HepG2 (cell line): Measurements from ENCODE around the gene CCDC61.

Experiments used
- NBN ChIP-seq: fragments of 450-650 bp; conservative IDR thresholded peaks from 2 replicates; pipeline ENCODE4 v1.6.1; 2017
- POLR2A ChIP-seq, 2 experiments: IDR thresholded peaks; 2 replicates each; pipeline ENCODE4 v1.6.1; 2011; ENCODE audit warnings: low read depth in 2 of 2, low read length in 2 of 2, mild to moderate bottlenecking in 1 of 2, moderate library complexity in 1 of 2; ENCODE audit not compliant: insufficient read depth in 1 of 2
- RARA ChIP-seq: IDR thresholded peaks from 2 replicates; pipeline ENCODE4 v1.6.1; 2016; ENCODE audit warnings: missing genetic modification reagents, missing compliant biosample characterization
- SALL2 ChIP-seq: sonication (generic); formaldehyde crosslinking; IDR thresholded peaks from 2 replicates; pipeline ENCODE4 v1.8.1; 2023; ENCODE audit warnings: mild to moderate bottlenecking, missing genetic modification reagents, inconsistent platforms
- SIN3A ChIP-seq: IDR thresholded peaks from 2 replicates; pipeline ENCODE4 v1.6.1; 2011; ENCODE audit warnings: low read depth, mild to moderate bottlenecking, control low read depth, low read length, borderline replicate concordance
- TGIF2 ChIP-seq: IDR thresholded peaks from 2 replicates; pipeline ENCODE4 v1.6.1; 2016; ENCODE audit warnings: control low read depth, missing compliant biosample characterization
- ZNF383 ChIP-seq: sonication (generic); formaldehyde crosslinking; IDR thresholded peaks from 2 replicates; pipeline ENCODE4 v1.4.0; 2020; ENCODE audit warnings: missing genetic modification reagents, mild to moderate bottlenecking, borderline replicate concordance
- TF ChIP-seq, protein P1 (sequence below): sonication (generic); formaldehyde crosslinking; IDR thresholded peaks from 2 replicates; pipeline ENCODE4 v1.5.0; 2020; ENCODE audit warnings: mild to moderate bottlenecking, missing genetic modification reagents, moderate library complexity
- TF ChIP-seq, protein P2 (sequence below): sonication (generic); formaldehyde crosslinking; IDR thresholded peaks from 2 replicates; pipeline ENCODE4 v1.4.0; 2020; ENCODE audit warnings: missing genetic modification reagents, borderline replicate concordance
- TF ChIP-seq, protein P3 (sequence below): sonication (generic); formaldehyde crosslinking; IDR thresholded peaks from 2 replicates; pipeline ENCODE4 v1.4.0; 2020; ENCODE audit warnings: mild to moderate bottlenecking, missing genetic modification reagents
- TF ChIP-seq, protein P4 (sequence below): IDR thresholded peaks from 2 replicates; pipeline ENCODE4 v1.6.1; 2016
- TF ChIP-seq, protein P5 (sequence below), 2 experiments: sonication (generic) in 1 of 2; formaldehyde crosslinking in 1 of 2; IDR thresholded peaks; 2 replicates each; pipeline versions ENCODE4 v1.5.1 to v1.6.1; 2011 to 2020; ENCODE audit warnings: borderline replicate concordance in 1 of 2, low read depth in 1 of 2, low read length in 1 of 2, mild to moderate bottlenecking in 1 of 2, missing genetic modification reagents in 1 of 2, moderate library complexity in 1 of 2
- TF ChIP-seq, protein P6 (sequence below), 2 experiments: sonication (generic) in 1 of 2; formaldehyde crosslinking in 1 of 2; IDR thresholded peaks; 2 replicates each; pipeline versions ENCODE4 v1.4.0 to v1.6.1; 2018 to 2020; ENCODE audit warnings: missing genetic modification reagents in 2 of 2, borderline replicate concordance in 1 of 2, low read depth in 1 of 2, mild to moderate bottlenecking in 1 of 2, missing biosample characterization in 1 of 2

DNA sequence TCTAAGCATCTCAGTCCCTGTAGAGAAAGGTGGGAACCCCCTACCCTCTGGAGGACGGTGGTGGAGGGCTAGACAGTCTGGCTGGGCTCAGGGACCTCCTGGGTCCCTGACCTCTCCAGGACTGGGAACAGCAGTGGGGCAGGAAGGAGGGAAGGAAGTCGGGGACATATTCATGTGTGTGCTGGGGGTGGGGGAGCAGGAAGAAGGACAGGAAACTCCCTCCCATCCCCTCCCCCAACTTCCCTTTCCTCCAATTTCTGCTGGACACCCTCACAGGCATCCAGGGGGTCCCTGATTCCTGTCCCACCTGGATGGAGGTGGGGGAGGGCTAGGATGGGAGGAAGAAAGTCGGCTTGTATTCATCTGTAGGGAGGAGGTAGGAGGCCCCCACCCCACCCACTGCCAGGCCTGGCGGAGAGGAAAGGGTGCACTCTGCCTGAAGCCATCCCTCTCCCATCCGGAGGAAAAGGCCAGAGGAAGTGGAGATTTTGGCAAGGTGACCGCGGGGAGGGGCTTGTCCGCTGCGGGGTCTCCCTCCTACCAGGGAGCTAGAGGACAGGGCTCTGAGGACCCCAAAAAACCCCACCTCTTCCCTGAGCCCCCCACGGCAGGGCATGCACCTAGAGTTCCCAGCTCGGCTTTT is 23.9 kb upstream of the CCDC61 start:
- TF ChIP-seq, protein P1, sequence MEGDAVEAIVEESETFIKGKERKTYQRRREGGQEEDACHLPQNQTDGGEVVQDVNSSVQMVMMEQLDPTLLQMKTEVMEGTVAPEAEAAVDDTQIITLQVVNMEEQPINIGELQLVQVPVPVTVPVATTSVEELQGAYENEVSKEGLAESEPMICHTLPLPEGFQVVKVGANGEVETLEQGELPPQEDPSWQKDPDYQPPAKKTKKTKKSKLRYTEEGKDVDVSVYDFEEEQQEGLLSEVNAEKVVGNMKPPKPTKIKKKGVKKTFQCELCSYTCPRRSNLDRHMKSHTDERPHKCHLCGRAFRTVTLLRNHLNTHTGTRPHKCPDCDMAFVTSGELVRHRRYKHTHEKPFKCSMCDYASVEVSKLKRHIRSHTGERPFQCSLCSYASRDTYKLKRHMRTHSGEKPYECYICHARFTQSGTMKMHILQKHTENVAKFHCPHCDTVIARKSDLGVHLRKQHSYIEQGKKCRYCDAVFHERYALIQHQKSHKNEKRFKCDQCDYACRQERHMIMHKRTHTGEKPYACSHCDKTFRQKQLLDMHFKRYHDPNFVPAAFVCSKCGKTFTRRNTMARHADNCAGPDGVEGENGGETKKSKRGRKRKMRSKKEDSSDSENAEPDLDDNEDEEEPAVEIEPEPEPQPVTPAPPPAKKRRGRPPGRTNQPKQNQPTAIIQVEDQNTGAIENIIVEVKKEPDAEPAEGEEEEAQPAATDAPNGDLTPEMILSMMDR (CRISPR knock-in tag): no peak
- TF ChIP-seq, protein P2, sequence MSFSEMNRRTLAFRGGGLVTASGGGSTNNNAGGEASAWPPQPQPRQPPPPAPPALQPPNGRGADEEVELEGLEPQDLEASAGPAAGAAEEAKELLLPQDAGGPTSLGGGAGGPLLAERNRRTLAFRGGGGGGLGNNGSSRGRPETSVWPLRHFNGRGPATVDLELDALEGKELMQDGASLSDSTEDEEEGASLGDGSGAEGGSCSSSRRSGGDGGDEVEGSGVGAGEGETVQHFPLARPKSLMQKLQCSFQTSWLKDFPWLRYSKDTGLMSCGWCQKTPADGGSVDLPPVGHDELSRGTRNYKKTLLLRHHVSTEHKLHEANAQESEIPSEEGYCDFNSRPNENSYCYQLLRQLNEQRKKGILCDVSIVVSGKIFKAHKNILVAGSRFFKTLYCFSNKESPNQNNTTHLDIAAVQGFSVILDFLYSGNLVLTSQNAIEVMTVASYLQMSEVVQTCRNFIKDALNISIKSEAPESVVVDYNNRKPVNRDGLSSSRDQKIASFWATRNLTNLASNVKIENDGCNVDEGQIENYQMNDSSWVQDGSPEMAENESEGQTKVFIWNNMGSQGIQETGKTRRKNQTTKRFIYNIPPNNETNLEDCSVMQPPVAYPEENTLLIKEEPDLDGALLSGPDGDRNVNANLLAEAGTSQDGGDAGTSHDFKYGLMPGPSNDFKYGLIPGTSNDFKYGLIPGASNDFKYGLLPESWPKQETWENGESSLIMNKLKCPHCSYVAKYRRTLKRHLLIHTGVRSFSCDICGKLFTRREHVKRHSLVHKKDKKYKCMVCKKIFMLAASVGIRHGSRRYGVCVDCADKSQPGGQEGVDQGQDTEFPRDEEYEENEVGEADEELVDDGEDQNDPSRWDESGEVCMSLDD (CRISPR knock-in tag): no peak
- TF ChIP-seq, protein P3, sequence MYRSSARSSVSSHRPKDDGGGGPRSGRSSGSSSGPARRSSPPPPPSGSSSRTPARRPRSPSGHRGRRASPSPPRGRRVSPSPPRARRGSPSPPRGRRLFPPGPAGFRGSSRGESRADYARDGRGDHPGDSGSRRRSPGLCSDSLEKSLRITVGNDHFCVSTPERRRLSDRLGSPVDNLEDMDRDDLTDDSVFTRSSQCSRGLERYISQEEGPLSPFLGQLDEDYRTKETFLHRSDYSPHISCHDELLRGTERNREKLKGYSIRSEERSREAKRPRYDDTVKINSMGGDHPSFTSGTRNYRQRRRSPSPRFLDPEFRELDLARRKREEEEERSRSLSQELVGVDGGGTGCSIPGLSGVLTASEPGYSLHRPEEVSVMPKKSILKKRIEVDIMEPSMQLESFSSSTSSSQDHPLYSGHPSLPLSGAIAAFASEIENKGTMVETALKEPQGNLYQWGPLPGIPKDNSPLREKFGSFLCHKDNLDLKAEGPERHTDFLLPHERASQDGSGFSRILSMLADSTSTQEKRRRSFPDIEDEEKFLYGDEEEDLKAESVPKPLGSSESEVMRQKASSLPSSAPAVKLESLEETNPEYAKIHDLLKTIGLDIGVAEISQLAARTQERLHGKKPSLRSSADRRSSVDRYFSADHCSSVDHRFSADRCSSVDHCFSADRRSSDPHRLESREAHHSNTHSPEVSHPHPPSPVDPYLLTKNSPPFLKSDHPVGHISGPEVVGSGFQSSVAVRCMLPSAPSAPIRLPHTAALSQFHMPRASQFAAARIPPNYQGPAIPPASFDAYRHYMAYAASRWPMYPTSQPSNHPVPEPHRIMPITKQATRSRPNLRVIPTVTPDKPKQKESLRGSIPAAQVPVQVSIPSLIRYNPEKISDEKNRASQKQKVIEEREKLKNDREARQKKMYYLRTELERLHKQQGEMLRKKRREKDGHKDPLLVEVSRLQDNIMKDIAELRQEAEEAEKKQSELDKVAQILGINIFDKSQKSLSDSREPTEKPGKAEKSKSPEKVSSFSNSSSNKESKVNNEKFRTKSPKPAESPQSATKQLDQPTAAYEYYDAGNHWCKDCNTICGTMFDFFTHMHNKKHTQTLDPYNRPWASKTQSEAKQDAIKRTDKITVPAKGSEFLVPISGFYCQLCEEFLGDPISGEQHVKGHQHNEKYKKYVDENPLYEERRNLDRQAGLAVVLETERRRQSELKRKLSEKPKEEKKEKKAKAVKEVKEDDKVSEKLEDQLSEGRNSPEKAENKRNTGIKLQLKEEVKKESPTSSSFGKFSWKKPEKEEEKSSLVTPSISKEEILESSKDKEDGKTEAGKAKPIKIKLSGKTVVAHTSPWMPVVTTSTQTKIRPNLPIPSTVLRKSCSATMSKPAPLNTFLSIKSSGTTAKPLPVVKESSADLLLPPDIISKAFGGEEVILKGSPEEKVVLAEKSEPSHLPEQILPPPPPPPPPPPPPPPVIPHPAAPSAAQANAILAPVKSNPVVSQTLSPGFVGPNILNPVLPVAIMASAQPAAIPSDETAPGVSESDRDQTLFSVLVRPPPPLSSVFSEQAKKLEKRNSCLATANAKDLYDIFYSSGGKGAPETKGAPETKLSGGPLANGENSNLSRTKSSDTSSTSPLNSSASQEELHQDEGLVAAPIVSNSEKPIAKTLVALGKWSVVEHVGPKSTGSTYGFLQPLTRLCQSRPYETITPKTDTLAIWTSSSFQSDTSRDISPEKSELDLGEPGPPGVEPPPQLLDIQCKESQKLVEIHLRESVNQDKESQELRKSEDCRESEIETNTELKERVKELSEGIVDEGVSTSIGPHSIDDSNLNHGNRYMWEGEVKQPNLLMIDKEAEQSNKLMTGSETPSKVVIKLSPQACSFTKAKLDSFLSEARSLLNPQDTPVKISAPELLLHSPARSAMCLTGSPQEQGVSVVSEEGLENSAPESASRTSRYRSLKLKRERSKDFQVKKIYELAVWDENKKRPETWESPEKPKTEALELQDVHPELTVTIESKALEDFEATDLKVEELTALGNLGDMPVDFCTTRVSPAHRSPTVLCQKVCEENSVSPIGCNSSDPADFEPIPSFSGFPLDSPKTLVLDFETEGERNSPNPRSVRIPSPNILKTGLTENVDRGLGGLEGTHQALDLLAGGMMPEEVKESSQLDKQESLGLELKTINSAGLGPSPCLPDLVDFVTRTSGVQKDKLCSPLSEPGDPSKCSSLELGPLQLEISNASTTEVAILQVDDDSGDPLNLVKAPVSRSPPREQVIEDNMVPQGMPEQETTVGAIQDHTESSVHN (CRISPR knock-in tag): no peak
- TF ChIP-seq ZNF383 (CRISPR knock-in tag) (no peak), NBN (no peak), SALL2 (CRISPR knock-in tag) (no peak), POLR2A (IDR thresholded peaks at IDR 0.05; ENCODE audit: insufficient read depth in 1 of 2, low read depth in 2 of 2, low read length in 2 of 2) (no peak), RARA (no peak), SIN3A (no peak), TGIF2 (CRISPR knock-in tag) (no peak)
- TF ChIP-seq, protein P4, sequence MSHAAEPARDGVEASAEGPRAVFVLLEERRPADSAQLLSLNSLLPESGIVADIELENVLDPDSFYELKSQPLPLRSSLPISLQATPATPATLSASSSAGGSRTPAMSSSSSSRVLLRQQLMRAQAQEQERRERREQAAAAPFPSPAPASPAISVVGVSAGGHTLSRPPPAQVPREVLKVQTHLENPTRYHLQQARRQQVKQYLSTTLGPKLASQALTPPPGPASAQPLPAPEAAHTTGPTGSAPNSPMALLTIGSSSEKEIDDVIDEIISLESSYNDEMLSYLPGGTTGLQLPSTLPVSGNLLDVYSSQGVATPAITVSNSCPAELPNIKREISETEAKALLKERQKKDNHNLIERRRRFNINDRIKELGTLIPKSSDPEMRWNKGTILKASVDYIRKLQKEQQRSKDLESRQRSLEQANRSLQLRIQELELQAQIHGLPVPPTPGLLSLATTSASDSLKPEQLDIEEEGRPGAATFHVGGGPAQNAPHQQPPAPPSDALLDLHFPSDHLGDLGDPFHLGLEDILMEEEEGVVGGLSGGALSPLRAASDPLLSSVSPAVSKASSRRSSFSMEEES (CRISPR knock-in tag): no peak
- TF ChIP-seq, protein P5, sequence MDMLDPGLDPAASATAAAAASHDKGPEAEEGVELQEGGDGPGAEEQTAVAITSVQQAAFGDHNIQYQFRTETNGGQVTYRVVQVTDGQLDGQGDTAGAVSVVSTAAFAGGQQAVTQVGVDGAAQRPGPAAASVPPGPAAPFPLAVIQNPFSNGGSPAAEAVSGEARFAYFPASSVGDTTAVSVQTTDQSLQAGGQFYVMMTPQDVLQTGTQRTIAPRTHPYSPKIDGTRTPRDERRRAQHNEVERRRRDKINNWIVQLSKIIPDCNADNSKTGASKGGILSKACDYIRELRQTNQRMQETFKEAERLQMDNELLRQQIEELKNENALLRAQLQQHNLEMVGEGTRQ (IDR thresholded peaks at IDR 0.05; ENCODE audit: low read depth, low read length): no peak
- TF ChIP-seq, protein P5 (CRISPR knock-in tag; IDR thresholded peaks at IDR 0.05; ENCODE audit: borderline replicate concordance): no peak
- TF ChIP-seq, protein P6, sequence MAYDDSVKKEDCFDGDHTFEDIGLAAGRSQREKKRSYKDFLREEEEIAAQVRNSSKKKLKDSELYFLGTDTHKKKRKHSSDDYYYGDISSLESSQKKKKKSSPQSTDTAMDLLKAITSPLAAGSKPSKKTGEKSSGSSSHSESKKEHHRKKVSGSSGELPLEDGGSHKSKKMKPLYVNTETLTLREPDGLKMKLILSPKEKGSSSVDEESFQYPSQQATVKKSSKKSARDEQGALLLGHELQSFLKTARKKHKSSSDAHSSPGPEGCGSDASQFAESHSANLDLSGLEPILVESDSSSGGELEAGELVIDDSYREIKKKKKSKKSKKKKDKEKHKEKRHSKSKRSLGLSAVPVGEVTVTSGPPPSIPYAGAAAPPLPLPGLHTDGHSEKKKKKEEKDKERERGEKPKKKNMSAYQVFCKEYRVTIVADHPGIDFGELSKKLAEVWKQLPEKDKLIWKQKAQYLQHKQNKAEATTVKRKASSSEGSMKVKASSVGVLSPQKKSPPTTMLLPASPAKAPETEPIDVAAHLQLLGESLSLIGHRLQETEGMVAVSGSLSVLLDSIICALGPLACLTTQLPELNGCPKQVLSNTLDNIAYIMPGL (CRISPR knock-in tag; IDR thresholded peaks at IDR 0.05; ENCODE audit: borderline replicate concordance in 1 of 2, low read depth in 1 of 2): no peak
